CD4-positive, alpha-beta T cell treated with Interleukin-6 for 4 hours (primary cell): Measurements from ENCODE around the gene RALGPS2.

Experiments used
- DNase-seq: peaks from one replicate; pipeline ENCODE4 v3.0.0-alpha.2; 2020; ENCODE audit warnings: mixed read lengths

The RALGPS2 gene, protein sequence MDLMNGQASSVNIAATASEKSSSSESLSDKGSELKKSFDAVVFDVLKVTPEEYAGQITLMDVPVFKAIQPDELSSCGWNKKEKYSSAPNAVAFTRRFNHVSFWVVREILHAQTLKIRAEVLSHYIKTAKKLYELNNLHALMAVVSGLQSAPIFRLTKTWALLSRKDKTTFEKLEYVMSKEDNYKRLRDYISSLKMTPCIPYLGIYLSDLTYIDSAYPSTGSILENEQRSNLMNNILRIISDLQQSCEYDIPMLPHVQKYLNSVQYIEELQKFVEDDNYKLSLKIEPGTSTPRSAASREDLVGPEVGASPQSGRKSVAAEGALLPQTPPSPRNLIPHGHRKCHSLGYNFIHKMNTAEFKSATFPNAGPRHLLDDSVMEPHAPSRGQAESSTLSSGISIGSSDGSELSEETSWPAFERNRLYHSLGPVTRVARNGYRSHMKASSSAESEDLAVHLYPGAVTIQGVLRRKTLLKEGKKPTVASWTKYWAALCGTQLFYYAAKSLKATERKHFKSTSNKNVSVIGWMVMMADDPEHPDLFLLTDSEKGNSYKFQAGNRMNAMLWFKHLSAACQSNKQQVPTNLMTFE

DNA sequence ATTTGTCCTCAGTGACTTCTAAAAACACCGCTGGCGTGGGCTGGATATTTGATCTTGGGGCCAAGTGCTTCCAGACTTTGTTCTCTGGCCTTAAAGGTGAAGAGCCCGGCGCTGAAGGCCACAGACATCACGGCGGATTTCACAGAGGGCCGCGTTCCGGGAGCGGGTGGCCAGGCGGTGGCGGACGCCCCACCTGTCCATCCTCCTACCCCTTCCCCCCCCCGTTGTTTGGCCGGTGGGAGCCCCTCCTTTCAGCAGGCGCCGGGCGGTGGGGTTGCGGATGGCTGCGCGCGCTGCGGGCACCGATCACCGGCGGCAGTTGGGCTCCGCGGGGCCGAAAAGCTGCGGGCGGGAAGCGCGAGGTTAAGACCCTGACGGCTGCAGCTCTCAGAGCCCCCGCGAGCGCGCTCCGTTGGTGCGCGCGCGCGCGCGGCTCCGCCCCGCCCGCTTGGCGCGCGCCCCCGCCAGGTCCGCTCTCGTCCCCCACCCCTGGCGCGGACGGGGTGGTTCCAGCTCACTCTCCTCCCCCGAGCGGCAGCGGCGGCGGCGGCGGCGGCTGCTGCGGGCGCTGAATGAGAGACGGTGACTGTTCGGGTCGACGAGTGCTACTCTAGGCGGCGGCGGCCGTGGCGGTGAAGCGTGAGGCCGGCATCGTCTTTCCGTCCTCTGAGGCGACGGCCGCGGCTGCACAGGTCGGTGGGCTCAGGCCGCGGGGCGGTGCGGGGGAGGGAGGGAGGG, at the start of gene RALGPS2:
Gene RALGPS2 (plus strand): TSS at position 517 of the 738 bp plus-strand sequence. CDS start 51,521 bp downstream, outside the sequence.
- peak; percentile 82 for DNase-seq

DNA sequence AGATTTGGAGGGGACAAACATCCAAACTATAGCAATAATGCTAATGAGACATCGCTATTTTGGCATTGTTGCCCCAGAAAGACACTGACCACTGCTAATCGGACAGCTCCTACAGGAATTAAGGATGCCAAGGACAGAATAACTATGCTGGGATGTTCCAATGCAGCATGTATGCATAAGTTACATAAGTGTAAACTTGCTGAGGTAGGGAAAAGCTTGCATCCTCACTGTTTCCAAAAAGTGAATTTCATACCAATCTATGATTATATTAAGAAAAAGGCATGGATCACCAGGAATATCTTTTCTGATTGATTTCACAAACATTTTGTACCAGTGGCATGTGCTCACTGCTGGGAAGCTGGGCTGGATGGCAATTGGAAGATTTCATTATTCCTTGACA, 45.8 kb upstream of the RALGPS2 start:
- no peak for DNase-seq

DNA sequence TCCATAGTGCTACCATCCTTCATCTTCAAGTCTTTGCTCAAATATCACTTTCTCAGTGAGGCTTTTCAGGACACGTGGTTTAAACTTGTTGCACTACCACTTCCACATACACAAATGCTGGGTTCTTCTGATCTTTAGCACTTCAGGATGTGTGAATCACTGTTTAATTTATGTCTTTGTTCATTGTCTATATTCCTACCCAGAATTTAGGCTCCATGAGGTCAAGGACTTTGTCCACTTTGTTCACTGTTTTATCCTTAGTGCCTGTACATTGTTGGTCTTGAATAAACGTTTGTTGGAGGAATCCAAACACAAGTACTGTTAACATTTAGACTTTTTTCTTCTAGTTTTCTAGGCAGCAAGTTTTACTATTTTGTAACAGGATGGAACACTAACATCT, 42.6 kb upstream of the RALGPS2 start:
- DNase-seq: no peak

DNA sequence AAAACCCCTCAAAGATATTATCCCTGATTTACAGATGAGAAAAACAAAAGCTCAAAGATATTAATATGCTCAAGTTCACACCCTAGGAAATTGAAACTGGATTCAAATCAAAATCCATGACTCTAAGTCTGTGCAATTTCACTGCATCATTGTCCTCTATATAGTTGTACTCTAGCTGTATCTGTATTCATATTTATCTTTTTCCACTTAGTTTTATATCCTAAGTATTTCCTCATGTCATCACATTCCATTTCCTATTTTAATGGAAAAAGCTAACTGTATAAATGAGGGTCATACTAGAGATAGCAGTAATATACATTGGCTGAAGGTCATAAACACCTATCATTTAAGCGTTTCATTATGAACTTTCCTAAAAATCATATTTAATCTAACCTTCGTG, 42.2 kb upstream of the RALGPS2 start:
- DNase-seq: no peak

DNA sequence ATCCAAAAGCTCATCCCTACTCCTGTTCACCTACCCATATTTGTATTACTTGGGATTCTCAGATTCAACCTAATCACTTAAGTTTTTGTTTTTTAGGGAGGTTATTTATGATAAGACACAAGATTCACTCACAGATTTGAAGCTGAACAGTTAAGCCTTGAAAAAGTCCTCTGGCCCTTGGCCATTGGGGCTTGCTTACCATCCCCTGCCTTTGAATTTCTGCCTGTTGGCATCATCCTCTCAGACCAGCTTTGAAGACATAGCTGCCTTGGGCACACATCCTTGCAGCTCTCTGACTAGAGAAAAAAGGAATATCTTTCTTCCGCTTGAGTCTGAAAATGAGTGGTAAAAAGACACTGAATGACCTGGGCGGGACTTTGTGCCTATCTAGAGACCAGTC, 41.8 kb upstream of the RALGPS2 start:
- no peak for DNase-seq

DNA sequence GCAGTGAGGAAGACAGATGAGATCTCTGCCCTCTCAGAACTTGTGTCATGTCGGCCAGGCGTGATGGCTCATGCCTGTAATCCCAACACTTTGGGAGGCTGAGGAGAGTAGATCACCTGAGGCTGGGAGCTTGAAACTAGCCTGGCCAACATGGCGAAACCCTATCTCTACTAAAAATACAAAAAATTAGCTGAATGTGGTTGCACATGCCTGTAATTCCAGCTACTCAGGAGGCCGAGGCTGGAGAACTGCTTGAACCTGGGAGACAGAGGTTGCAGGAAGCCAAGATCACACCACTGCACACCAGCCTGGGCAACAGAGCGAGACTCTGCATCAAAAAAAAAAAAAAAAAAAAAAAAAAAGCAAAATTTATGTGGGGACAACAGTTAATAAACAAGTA, 40.9 kb upstream of the RALGPS2 start:
- DNase-seq: no peak

DNA sequence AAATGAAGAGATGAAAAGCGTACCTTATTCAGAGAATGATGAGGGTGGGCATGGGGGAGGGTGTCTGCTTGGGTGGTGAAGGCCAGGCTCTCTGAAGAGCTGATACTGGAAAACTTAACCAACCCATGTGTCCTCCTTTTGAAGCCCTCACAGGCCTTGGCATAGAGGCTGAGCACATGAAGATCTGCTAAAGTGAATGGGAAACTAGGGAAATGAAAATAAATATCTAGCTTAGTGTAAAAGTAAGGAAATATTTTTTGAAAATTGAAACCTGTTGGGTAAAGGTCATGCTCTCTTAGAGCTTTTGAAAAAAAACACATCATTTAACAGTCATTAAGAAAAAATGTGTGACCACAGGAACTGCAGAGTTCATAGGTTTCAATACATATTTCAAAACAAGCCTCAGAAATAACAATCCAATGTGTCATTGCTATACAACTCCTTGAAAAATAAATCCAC, 40.5 kb upstream of the RALGPS2 start:
- DNase-seq: no peak

DNA sequence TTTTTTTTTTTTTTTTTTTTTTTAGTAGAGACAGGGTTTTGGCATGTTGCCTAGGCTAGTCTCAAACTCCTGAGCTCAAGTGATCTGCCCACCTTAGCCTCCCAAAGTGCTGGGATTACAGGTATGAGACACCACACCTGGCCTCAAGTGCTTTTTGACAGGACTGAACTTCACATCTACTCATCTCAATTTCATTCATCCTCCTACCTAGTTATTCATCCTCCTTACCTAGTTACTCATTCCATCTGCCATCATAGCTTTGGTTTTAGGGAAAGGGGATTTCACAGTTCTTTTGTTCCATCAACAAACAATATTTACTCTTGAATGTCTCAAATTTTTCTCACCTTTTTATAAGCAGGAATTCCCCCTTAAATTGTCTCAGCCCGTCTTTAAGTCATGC, 38.6 kb upstream of the RALGPS2 start:
- no peak for DNase-seq

DNA sequence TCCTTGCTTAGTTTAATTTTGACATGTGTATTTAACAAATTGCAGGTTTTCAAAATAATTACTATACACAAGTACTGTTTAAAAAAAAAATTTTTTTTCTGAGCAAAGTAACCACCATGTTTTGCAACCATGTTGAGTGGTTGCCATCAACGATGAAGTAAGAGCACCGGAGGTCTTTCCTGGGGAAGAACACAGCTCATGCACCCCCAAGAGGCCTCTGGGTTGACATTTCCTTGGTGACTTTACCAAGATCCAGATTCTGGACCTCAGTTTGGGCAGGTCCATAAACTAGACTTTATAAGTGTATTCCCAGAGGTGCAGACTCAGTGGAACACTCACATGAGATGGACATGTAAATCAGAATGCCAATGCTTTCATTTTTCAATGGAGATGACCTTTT, 36.8 kb upstream of the RALGPS2 start:
- no peak for DNase-seq

DNA sequence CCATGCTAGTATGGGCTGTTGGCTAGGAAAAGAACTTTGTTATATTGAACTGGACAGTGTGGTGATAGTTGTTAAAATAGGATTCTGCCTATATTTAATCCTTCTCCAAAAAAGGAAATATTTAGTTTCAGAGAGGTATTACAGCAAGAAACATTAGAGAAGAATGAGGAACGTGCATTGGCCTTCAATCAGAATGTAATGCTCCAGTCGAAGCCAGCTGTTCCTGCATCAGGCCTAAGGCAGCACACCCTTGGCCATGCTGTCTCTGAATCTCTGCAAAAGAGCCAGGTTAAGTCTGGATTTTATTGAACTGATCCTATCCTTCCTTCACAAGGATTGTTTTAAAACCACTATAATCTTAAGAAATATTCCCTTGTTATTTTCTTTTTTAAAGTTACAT, 35.3 kb upstream of the RALGPS2 start:
- no peak for DNase-seq

DNA sequence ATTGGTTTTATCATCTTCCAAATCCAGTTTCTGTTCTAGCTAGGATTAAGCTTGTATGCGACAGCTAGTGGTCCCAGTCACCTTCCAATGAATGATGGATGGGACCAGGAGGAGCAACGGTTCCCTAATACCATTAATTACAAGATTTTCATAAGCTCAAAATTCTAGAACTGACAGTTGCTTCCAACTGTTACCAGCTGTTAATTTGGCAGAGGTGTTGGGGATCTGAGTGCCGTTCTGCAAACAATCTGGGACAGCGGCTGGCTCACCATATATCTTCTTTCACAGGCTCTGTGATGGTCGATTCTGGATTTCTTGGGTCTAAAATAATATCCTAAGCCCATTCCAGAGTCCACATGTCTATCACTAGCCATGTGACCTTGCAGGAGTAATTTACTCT, 34.5 kb upstream of the RALGPS2 start:
- no peak for DNase-seq

DNA sequence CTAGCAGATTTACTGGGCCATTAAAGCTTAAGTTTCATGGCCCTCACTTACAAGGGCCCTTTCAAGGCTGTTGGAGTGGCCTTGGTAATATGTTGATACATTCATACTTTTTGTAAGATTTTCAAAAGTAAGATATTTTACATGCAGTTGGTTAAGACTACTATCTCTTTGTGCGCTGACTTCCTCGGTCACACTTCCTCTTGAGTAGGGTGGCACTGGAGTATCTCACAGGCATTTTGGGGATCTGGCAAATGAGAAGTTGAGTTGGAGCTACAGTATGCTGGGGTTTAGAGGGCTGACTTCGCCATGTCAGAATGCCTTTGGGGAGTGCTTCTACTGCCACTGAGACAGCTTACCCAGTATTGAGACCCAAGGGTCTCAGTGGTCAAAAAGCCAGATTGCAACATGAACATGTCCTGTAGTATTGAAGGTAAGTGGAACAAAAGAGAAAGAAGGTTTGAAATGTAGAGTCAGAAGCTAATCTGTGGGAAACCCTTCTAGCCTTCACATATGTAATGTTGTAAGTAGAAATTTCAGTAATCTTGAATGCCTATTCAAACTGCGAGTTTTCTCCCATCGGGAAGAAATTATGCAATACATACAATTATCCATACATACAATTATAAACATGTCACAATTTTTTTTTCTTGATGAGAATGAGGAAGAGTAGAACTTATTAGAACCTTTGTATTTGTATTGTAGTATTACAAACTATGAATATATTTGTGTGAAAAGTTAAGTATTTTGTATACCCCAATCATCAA, 32.3 kb upstream of the RALGPS2 start:
- no peak for DNase-seq

DNA sequence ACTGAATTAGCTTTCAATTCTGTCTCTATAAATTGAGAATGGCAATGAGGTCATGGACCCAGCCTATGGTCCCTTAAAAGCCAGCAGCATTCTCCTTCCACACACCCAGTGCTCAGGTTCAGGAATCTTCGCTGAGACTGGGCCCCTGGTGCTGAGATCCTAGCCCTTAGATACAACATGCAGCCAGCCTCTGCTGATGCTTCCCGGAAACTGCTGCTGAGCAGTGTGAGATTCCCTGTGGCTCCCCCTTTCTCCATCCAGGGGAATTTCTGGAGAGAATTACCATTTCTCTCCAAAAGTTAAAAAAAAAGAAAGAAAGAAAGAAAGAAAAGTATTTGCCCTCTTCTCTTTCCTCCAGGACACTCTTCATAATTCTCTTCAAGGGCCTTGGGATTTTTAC, 31.7 kb upstream of the RALGPS2 start:
- DNase-seq: no peak

DNA sequence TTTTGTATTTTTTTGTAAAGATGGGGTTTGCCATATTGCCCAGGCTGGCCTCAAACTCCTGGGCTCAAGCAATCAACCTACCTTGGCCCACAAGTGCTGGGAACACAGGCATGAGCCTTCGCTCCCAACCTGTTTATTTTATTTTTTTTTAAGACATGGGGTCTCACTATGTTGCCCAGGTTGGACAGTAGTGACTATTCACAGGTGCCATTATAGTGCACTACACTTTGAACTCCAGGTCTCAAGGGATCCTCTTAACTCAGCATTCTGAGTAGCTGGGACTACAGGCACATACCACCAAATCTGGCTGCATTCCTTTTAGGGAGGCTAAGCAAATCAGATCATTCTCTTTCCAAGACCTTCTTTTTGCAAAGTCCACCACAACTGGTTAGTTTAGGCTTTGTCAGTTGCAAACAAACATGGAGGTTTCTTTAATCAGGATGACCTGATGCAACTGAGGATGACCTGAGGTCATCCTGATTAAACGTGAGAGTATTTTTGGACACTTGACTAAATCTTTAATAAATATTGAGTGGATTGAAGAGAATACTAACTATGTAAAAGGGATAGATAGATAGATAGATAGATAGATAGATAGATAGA, 30.0 kb upstream of the RALGPS2 start:
- no peak for DNase-seq

DNA sequence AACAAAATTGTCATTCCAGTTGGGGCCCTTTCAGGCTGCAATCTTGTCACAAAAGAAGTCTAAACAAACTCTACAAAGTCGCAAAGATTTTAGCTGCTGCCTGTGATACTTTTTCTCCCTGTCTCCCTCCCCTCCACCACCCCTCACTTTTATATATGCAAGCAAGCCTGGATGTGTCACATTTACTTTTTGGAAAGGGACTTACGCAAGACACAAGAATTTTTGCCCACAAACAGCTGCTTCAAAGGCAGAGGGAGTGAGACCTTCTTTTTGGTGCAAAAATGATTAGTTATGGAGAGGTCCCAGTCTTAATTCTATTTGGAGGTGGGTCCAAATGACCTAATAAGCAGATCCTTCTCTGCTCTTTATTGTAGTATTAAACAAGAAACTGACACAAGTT, 22.9 kb upstream of the RALGPS2 start:
- no peak for DNase-seq

DNA sequence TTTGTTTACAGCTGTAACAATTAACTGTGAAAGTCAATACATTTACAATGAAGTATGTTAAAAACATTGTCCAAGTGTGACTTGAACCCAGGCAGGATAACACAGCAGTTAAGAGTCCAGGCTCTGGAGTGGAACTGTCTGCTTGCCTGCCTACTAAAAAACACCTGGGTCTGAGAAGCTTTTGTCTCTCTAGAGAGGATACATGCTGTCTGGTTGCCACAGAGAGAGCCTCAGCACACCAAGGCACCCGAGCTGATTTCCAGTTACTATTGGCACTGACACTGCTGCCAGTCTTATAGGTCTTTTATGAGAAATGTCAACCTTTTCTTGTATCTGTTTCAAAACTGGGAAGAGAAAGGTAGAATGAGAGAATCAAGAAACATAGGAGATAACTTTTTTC, 20.2 kb upstream of the RALGPS2 start:
- DNase-seq: no peak

DNA sequence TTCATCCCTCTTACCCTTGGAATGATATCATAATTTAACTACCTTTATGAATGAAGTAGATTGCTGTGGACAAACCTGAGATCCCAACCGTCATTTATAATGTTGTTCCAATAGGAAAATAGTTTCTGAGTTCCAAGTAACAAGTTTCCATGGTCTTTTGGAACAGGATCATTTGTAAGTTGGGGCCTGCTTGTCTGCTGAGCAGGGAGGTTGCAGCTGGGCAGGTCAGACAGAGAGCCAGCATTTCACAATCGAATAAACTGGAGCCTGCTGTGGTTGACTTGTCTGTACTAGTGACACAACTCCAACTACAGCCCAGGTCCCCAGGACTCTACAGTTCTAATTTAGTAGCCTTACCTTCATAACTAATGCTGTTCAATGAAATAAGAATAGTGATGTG, 18.6 kb upstream of the RALGPS2 start:
- no peak for DNase-seq

DNA sequence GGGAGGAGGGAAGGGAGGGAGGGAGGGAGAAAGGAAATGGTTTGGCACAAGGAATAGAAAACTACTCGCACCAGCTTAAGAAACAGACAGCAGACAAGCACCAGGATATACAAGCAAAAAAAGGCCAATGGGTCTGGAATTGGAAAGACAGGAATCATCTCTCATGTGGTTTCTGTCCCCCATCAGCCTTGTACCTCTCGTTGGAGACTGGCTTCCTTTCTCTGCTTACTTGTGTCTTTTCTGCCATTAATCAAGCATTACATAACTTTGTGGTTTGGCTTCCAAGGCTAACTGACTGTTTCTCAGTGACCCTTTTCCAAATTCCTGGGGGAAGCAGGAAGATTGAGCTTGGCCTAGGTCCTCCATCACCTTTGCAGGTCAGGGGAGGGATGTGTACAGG, 11.8 kb upstream of the RALGPS2 start:
- DNase-seq: no peak

DNA sequence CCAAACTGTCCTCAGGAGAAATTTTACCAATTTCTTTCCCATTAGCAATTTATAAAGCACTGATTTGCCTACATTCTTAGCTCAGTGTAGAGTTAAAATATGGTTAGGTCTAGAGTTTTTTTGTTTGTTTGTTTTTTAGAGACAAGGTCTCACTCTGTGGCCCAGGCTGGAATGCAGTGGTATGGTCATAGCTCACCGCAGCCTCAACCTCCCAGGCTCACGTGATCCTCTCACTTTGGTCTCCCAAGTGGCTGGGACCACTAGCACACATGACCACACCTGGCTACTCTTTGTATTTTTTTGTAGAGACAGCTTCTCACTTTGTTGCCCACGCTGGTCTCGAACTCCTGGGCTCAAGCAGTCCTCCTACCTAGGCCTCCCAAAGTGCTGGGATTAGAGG, 10.6 kb upstream of the RALGPS2 start:
- no peak for DNase-seq

DNA sequence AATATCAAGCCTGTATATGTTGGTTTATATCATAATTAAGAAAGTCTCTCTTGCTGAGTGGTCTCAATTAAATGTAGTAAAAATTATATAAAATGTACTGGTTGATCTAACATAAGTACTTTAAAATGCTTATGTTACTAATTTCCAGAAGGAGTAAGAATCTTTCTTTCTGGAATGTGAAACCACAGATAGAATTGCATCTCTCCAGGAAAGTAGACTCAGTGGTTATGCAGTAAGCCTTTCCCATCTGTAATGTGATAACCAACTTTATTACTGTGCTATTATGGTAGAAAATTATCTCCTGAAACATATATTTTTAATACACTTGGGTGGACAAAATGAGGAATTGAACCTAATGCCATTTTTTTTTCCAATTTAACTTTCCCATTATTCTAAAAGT, 8.9 kb upstream of the RALGPS2 start:
- no peak for DNase-seq

DNA sequence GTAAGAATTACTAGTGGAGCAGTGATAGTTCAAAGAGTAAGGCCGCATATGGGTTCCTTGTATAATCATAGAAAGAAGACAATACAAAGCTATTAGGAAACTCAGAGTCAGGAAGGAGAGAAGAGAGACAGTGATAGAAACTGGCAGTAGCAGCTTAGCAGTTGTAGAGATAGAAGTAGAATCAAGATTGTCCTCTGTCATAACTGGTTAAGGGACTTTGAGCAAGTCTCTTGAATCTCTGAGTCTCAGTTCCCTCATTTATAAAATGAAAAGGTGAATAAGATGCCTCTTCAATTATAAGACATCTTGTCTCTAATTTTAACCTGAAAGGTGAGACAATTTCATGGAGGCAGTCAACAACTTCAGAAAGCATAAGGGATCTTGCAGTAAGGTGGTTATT, 6.5 kb upstream of the RALGPS2 start:
- no peak for DNase-seq

DNA sequence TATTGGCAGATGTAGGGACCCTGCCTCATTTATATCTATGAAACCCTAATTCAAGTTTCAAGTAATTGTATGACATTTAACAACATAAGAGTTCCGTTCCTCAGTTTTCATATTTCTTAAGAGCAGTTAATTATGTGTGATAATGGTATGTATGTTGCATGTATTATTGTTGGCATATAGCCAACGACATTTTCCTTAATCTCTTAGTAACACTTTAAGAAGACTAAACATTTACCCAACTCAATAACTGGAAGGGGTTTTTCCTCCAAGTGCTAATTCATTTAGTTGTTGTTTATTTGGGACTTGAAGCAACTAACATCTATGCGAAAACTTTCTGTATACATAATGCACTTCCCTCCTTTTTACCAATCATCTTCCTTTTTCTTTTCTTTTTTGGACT, 1.5 kb upstream of the RALGPS2 start:
- no peak for DNase-seq

DNA sequence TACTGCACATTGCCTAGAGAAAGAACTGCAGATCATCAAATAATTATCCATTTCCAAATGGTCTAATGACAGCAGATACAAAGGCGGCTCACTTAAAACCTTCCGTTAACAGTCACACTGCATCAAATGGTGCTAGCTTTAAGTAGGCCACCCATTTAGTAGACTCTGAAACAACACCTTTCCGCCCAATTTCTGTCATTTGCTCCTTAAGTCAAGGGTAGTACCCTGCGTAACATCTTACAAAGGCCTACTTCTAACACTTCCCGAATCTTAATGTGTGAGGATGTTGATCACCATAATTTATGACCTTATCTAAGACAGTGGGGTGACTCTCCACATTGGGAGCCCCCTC, 692 bp upstream of the RALGPS2 start:
- DNase-seq: no peak
